ENCODE measurements around the gene MYRIP.

Gene MYRIP

GRCh38 chr3:39903253-39903652, 93.8 kb downstream of the MYRIP start:
- H3K27ac ChIP-seq (ENCODE audit: low read depth, low read length, severe bottlenecking), result no peak overlapping the region
- H3K4me1 ChIP-seq (ENCODE audit: control insufficient read depth, insufficient read depth, low read length, poor library complexity, severe bottlenecking), result no peaks in the 10 kb centered on the region
- no peaks in the 10 kb centered on the region for H3K9me3 ChIP-seq (ENCODE audit: control insufficient read depth, low read length)
- 60 to 71% methylated on average over 1 of the region's 2 CpGs for WGBS, 2 experiments (ENCODE audit: insufficient coverage in 2 of 2)
- no peaks in the 10 kb centered on the region for H3K36me3 ChIP-seq (ENCODE audit: control insufficient read depth, insufficient read depth, low read length)
- no peak overlapping the region for H3K4me3 ChIP-seq (ENCODE audit: extremely low read depth, insufficient read depth, low read length, poor library complexity, severe bottlenecking)

GRCh38 chr3:39905788-39906187, 96.4 kb downstream of the MYRIP start:
- no peaks in the 10 kb centered on the region for H3K4me1 ChIP-seq (ENCODE audit: control insufficient read depth, insufficient read depth, low read length, poor library complexity, severe bottlenecking)
- no peak overlapping the region for H3K4me3 ChIP-seq (ENCODE audit: extremely low read depth, insufficient read depth, low read length, poor library complexity, severe bottlenecking)
- no peaks in the 10 kb centered on the region for H3K36me3 ChIP-seq (ENCODE audit: control insufficient read depth, insufficient read depth, low read length)
- 100% methylated on average over 1 to 2 of the region's 2 CpGs for WGBS, 2 experiments (ENCODE audit: insufficient coverage in 2 of 2)
- no peak overlapping the region for H3K27ac ChIP-seq (ENCODE audit: low read depth, low read length, severe bottlenecking)
- H3K9me3 ChIP-seq (ENCODE audit: control insufficient read depth, low read length), result no peaks in the 10 kb centered on the region

- Histone ChIP-seq H3K9me3 (ENCODE audit: control insufficient read depth, low read length) (no peaks in the 10 kb centered on the region), H3K4me3 (ENCODE audit: extremely low read depth, insufficient read depth, low read length, poor library complexity, severe bottlenecking) (no peak overlapping the region), H3K4me1 (ENCODE audit: control insufficient read depth, insufficient read depth, low read length, poor library complexity, severe bottlenecking) (no peaks in the 10 kb centered on the region), H3K27ac (ENCODE audit: low read depth, low read length, severe bottlenecking) (no peak overlapping the region), H3K36me3 (ENCODE audit: control insufficient read depth, insufficient read depth, low read length) (no peaks in the 10 kb centered on the region)
- 57% methylated on average over 2 of the region's 4 CpGs; no CpG with 5 or more reads in 1 of the 2 experiments for WGBS, 2 experiments (ENCODE audit: insufficient coverage in 2 of 2)
Observed at GRCh38 chr3:39907981-39908380, 98.6 kb downstream of the MYRIP start.

GRCh38 chr3:39910135-39910534, 100.7 kb downstream of the MYRIP start:
- 75% methylated on average over 6 of the region's 6 CpGs for WGBS, 2 experiments (ENCODE audit: insufficient coverage in 2 of 2)
- no peak overlapping the region for H3K27ac ChIP-seq (ENCODE audit: low read depth, low read length, severe bottlenecking)
- H3K36me3 ChIP-seq (ENCODE audit: control insufficient read depth, insufficient read depth, low read length), result no peaks in the 10 kb centered on the region
- no peaks in the 10 kb centered on the region for H3K9me3 ChIP-seq (ENCODE audit: control insufficient read depth, low read length)
- H3K4me1 ChIP-seq (ENCODE audit: control insufficient read depth, insufficient read depth, low read length, poor library complexity, severe bottlenecking), result no peaks in the 10 kb centered on the region
- H3K4me3 ChIP-seq (ENCODE audit: extremely low read depth, insufficient read depth, low read length, poor library complexity, severe bottlenecking), result no peak overlapping the region

- no peaks in the 10 kb centered on the region for H3K36me3 ChIP-seq (ENCODE audit: control insufficient read depth, insufficient read depth, low read length)
- H3K27ac ChIP-seq (ENCODE audit: low read depth, low read length, severe bottlenecking), result no peak overlapping the region
- no peak overlapping the region for H3K4me3 ChIP-seq (ENCODE audit: extremely low read depth, insufficient read depth, low read length, poor library complexity, severe bottlenecking)
- WGBS, 2 experiments (ENCODE audit: insufficient coverage in 2 of 2), result 83 to 100% methylated on average over 1 of the region's 3 CpGs
- no peaks in the 10 kb centered on the region for H3K4me1 ChIP-seq (ENCODE audit: control insufficient read depth, insufficient read depth, low read length, poor library complexity, severe bottlenecking)
- no peaks in the 10 kb centered on the region for H3K9me3 ChIP-seq (ENCODE audit: control insufficient read depth, low read length)
Observed at GRCh38 chr3:39910826-39911464, 101.5 kb downstream of the MYRIP start.

- no peak overlapping the region for H3K27ac ChIP-seq (ENCODE audit: low read depth, low read length, severe bottlenecking)
- no peaks in the 10 kb centered on the region for H3K36me3 ChIP-seq (ENCODE audit: control insufficient read depth, insufficient read depth, low read length)
- WGBS, 2 experiments (ENCODE audit: insufficient coverage in 2 of 2), result 57 to 87% methylated on average over 1 to 3 of the region's 3 CpGs
- no peaks in the 10 kb centered on the region for H3K4me1 ChIP-seq (ENCODE audit: control insufficient read depth, insufficient read depth, low read length, poor library complexity, severe bottlenecking)
- no peaks in the 10 kb centered on the region for H3K9me3 ChIP-seq (ENCODE audit: control insufficient read depth, low read length)
- no peak overlapping the region for H3K4me3 ChIP-seq (ENCODE audit: extremely low read depth, insufficient read depth, low read length, poor library complexity, severe bottlenecking)
Observed at GRCh38 chr3:39911465-39912309, 102.3 kb downstream of the MYRIP start.

- WGBS, 2 experiments (ENCODE audit: insufficient coverage in 2 of 2), result 80% methylated on average over 2 of the region's 2 CpGs; no CpG with 5 or more reads in 1 of the 2 experiments
- no peak overlapping the region for H3K27ac ChIP-seq (ENCODE audit: low read depth, low read length, severe bottlenecking)
- no peaks in the 10 kb centered on the region for H3K9me3 ChIP-seq (ENCODE audit: control insufficient read depth, low read length)
- no peak overlapping the region for H3K4me3 ChIP-seq (ENCODE audit: extremely low read depth, insufficient read depth, low read length, poor library complexity, severe bottlenecking)
- H3K4me1 ChIP-seq (ENCODE audit: control insufficient read depth, insufficient read depth, low read length, poor library complexity, severe bottlenecking), result no peaks in the 10 kb centered on the region
- no peaks in the 10 kb centered on the region for H3K36me3 ChIP-seq (ENCODE audit: control insufficient read depth, insufficient read depth, low read length)
Observed at GRCh38 chr3:39915027-39915426, 105.6 kb downstream of the MYRIP start.

GRCh38 chr3:39917065-39917773, 107.8 kb downstream of the MYRIP start:
- 83% methylated on average over 1 of the region's 1 CpG; no CpG with 5 or more reads in 1 of the 2 experiments for WGBS, 2 experiments (ENCODE audit: insufficient coverage in 2 of 2)
- Histone ChIP-seq H3K36me3 (ENCODE audit: control insufficient read depth, insufficient read depth, low read length) (no peaks in the 10 kb centered on the region), H3K27ac (ENCODE audit: low read depth, low read length, severe bottlenecking) (no peak overlapping the region), H3K4me1 (ENCODE audit: control insufficient read depth, insufficient read depth, low read length, poor library complexity, severe bottlenecking) (no peaks in the 10 kb centered on the region), H3K4me3 (ENCODE audit: extremely low read depth, insufficient read depth, low read length, poor library complexity, severe bottlenecking) (no peak overlapping the region), H3K9me3 (ENCODE audit: control insufficient read depth, low read length) (no peaks in the 10 kb centered on the region)

GRCh38 chr3:39919281-39919680, 109.9 kb downstream of the MYRIP start:
- Histone ChIP-seq H3K9me3 (ENCODE audit: control insufficient read depth, low read length) (no peaks in the 10 kb centered on the region), H3K36me3 (ENCODE audit: control insufficient read depth, insufficient read depth, low read length) (no peaks in the 10 kb centered on the region), H3K4me1 (ENCODE audit: control insufficient read depth, insufficient read depth, low read length, poor library complexity, severe bottlenecking) (no peaks in the 10 kb centered on the region), H3K4me3 (ENCODE audit: extremely low read depth, insufficient read depth, low read length, poor library complexity, severe bottlenecking) (no peak overlapping the region), H3K27ac (ENCODE audit: low read depth, low read length, severe bottlenecking) (no peak overlapping the region)
- WGBS, 2 experiments (ENCODE audit: insufficient coverage in 2 of 2), result 92 to 100% methylated on average over 1 to 2 of the region's 2 CpGs

- no peaks in the 10 kb centered on the region for H3K4me1 ChIP-seq (ENCODE audit: control insufficient read depth, insufficient read depth, low read length, poor library complexity, severe bottlenecking)
- WGBS, 2 experiments (ENCODE audit: insufficient coverage in 2 of 2), result no CpG with 5 or more reads among the region's 1 CpG
- no peak overlapping the region for H3K4me3 ChIP-seq (ENCODE audit: extremely low read depth, insufficient read depth, low read length, poor library complexity, severe bottlenecking)
- H3K9me3 ChIP-seq (ENCODE audit: control insufficient read depth, low read length), result no peaks in the 10 kb centered on the region
- no peaks in the 10 kb centered on the region for H3K36me3 ChIP-seq (ENCODE audit: control insufficient read depth, insufficient read depth, low read length)
- H3K27ac ChIP-seq (ENCODE audit: low read depth, low read length, severe bottlenecking), result no peak overlapping the region
Observed at GRCh38 chr3:39920271-39920670, 110.9 kb downstream of the MYRIP start.

Data from mesodermal cell (in vitro differentiated cells).